Testis (tissue), 3 donors: Measurements from ENCODE around the gene NUMBL. TPM values are rescaled to one million over a fixed set of nuclear protein-coding genes. Genes with fewer than 3 reads are reported as not detected.

Experiments used
- DNase-seq: peaks from one replicate; pipeline ENCODE4 v3.0.0-alpha.2; 2019
- H3K27ac ChIP-seq, 2 donors: fragments of 200-600 bp; sonication (generic); one replicate each; pipeline ENCODE4 v1.5.1; 2019
- H3K27me3 ChIP-seq: fragments of 200-600 bp; sonication (generic); one replicate; pipeline ENCODE4 v1.5.1; 2019
- H3K36me3 ChIP-seq: fragments of 200-600 bp; sonication (generic); one replicate; pipeline ENCODE4 v1.5.1; 2017; ENCODE audit warnings: low read depth; ENCODE audit errors: missing control alignments
- H3K4me1 ChIP-seq: fragments of 200-600 bp; sonication (generic); one replicate; pipeline ENCODE4 v1.5.1; 2019
- H3K4me3 ChIP-seq, 2 donors: fragments of 200-600 bp; sonication (generic); one replicate each; pipeline ENCODE4 v1.5.1; 2017 to 2019
- H3K9me3 ChIP-seq: fragments of 200-600 bp; sonication (generic); one replicate; pipeline ENCODE4 v1.5.1; 2017
- POLR2A ChIP-seq: fragments of 450-650 bp; IDR thresholded peaks from one replicate; pipeline ENCODE4 v1.6.1; 2017; ENCODE audit warnings: antibody characterized with exemption, mild to moderate bottlenecking, moderate library complexity
- WGBS, 2 donors: methylation state at CpG; one replicate each; pipeline ENCODE4 v1.1.5; 2018; 5-methylcytosine and 5-hydroxymethylcytosine counted together
- intact Hi-C: fragments of 100-400 bp; cut with DNase I; formaldehyde crosslinking; loops from one replicate; pipeline ENCODE4 v1.15.1; 2023; ENCODE audit warnings: low total_unique reads
- polyA plus RNA-seq: library from polyadenylated mRNA; stranded (reverse); fragments of 350-450 nt; fragmentation: Illumina TruSeq; extraction: RNeasy Lipid Tissue Mini Kit (QIAGEN cat#74804); gene quantifications from one replicate; pipeline ENCODE4 v1.2.3, GENCODE V29; 2014; ENCODE audit warnings: low read depth, low replicate concordance; ENCODE audit not compliant: insufficient read depth
- total RNA-seq, 2 donors: library from RNA; depleted of rRNA; stranded (reverse); fragments of >200 nt; gene quantifications; one replicate each; pipeline ENCODE4 v1.2.3, GENCODE V29; 2016
- TF ChIP-seq, protein P1 (sequence below), 3 experiments: fragments of 450-650 bp in 2 of 3; fragments of 200-600 bp in 1 of 3; sonication (generic) in 1 of 3; IDR thresholded peaks; one replicate each; pipeline ENCODE4 v1.5.1; 2016 to 2019; ENCODE audit warnings: antibody characterized with exemption in 3 of 3, mild to moderate bottlenecking in 2 of 3, moderate library complexity in 1 of 3

Gene NUMBL
- total and polyA plus RNA-seq, 3 donors from 2014 or later: 19.9 to 52.1 (median 42.7) TPM

DNA sequence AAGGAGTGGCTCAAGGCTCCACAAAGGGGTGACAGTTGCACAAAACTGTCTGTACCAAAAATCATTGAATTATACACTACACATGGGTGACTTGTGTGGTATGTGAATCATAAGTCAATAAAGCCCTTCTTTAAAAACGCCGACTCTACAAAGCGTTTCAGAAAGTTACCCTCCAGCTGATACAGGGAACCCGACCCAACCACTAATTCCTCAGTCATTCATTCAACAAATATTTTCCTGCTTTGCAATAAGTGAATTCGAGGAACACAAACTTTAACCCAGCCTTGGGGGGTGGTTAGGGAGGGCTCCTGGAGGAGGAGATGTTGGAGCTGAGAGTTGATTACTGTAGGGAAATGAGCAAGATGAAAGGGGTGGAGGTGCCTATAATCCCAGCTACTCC is 57.2 kb downstream of the NUMBL start:
- no peaks in the 10 kb centered on the region for H3K9me3 ChIP-seq
- H3K4me1 ChIP-seq: peaks cover 13% of the 10 kb centered on the region
- no peak overlapping the region for H3K27ac ChIP-seq
- intact Hi-C loops: no loop called here
- no peaks in the 10 kb centered on the region for H3K27me3 ChIP-seq
- no peak for DNase-seq
- no peak overlapping the region for H3K4me3 ChIP-seq
- no peaks in the 10 kb centered on the region for H3K36me3 ChIP-seq
- TF ChIP-seq, protein P1, sequence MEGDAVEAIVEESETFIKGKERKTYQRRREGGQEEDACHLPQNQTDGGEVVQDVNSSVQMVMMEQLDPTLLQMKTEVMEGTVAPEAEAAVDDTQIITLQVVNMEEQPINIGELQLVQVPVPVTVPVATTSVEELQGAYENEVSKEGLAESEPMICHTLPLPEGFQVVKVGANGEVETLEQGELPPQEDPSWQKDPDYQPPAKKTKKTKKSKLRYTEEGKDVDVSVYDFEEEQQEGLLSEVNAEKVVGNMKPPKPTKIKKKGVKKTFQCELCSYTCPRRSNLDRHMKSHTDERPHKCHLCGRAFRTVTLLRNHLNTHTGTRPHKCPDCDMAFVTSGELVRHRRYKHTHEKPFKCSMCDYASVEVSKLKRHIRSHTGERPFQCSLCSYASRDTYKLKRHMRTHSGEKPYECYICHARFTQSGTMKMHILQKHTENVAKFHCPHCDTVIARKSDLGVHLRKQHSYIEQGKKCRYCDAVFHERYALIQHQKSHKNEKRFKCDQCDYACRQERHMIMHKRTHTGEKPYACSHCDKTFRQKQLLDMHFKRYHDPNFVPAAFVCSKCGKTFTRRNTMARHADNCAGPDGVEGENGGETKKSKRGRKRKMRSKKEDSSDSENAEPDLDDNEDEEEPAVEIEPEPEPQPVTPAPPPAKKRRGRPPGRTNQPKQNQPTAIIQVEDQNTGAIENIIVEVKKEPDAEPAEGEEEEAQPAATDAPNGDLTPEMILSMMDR (IDR thresholded peaks at IDR 0.05): no peak
- no peak for TF ChIP-seq POLR2A
- 78 to 80% methylated on average over 5 of the region's 5 CpGs for WGBS, 2 donors

DNA sequence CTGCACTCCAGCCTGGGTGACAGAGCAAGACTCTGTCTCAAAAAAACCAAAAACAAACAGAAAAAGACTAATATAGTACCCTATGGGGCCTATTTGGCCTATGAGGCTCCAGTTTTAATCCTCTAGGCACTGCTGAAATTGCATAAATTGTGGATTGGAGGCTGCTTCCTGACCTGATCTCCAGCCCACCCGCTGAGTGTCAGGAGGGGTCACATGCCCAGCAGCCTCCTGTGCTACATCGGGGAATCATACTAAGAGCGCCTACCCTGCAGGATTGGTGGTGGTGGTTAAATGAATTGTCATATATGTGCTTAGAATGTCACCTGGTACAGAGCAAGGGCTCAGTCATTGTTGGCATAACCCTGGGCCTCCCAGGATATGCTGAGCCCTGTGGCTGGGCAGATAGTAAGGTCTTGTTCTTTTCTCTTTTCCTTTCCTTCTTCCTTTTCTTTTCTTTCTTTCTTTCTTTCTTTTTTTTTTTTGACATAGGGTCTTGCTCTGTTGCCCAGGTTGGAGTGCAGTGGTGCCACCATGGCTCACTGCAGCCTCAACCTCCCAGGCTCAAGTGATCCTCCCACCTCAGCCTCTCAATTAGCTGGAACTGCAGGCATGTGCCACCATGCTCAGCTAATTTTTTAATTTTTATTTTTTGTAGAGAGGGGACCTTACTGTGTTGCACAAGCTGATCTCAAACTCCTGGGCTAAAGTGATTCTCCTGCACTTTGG is 58.0 kb downstream of the NUMBL start:
- Histone ChIP-seq H3K4me3 (no peak overlapping the region), H3K27me3 (no peaks in the 10 kb centered on the region), H3K9me3 (no peaks in the 10 kb centered on the region), H3K4me1 (peaks cover 13% of the 10 kb centered on the region), H3K27ac (peak overlapping the region in 1 of 2 donors; percentile 38), H3K36me3 (no peaks in the 10 kb centered on the region)
- TF ChIP-seq, protein P1 (IDR thresholded peaks at IDR 0.05): no peak
- no peak for TF ChIP-seq POLR2A
- WGBS, 2 donors: 60 to 66% methylated on average over 1 to 3 of the region's 3 CpGs
- no peak for DNase-seq
- intact Hi-C loops: no loop called here

- no peak for DNase-seq
- WGBS, 2 donors: 60 to 67% methylated on average over 16 of the region's 16 CpGs
- H3K4me1 ChIP-seq: peaks cover 12% of the 10 kb centered on the region
- no peak overlapping the region for H3K27ac ChIP-seq
- H3K27me3 ChIP-seq: no peaks in the 10 kb centered on the region
- no peak overlapping the region for H3K4me3 ChIP-seq
- no peaks in the 10 kb centered on the region for H3K9me3 ChIP-seq
- no peaks in the 10 kb centered on the region for H3K36me3 ChIP-seq
- no peak for TF ChIP-seq POLR2A
- TF ChIP-seq, protein P1 (IDR thresholded peaks at IDR 0.05): no peak
- intact Hi-C loops: no loop called here
Measured at GRCh38 chr19:40630571-40631160, 59.8 kb downstream of the NUMBL start.

- 70 to 80% methylated on average over 16 to 41 of the region's 42 CpGs for whole genome bisulfite sequencing, 2 donors
- H3K4me3 ChIP-seq: no peak overlapping the region
- H3K27ac ChIP-seq: no peak overlapping the region
- H3K4me1 ChIP-seq: peaks cover 6% of the 10 kb centered on the region
- H3K27me3 ChIP-seq: no peaks in the 10 kb centered on the region
- TF ChIP-seq POLR2A: no peak
- TF ChIP-seq, protein P1 (IDR thresholded peaks at IDR 0.05): no peak
- H3K9me3 ChIP-seq: no peaks in the 10 kb centered on the region
- no peak for DNase-seq
- intact Hi-C loops: no loop called here
- no peaks in the 10 kb centered on the region for H3K36me3 ChIP-seq
Measured at GRCh38 chr19:40629346-40629745, 61.1 kb downstream of the NUMBL start.
